ENCODE results near the gene PERCC1. TPM values are rescaled to one million over a fixed set of nuclear protein-coding genes. Genes with fewer than 3 reads are reported as not detected.

PERCC1 gene
- total RNA-seq, 1 donor from 2014 or later = not detected

GRCh38 chr16:1432388-1433262, 1.7 kb downstream of the PERCC1 start:
- no peak overlapping the region for H3K9ac ChIP-seq (ENCODE audit: low read length)
- H3K27me3 Mint-ChIP-seq (ENCODE audit: low read depth, unreplicated experiment) = peaks cover 7% of the 10 kb centered on the region
- no peak overlapping the region for H3K27ac ChIP-seq (ENCODE audit: low read depth, low read length)
- H3K9me3 ChIP-seq (ENCODE audit: insufficient read depth, low read depth, low read length) = no peaks in the 10 kb centered on the region
- no peaks in the 10 kb centered on the region for H3K27me3 ChIP-seq (ENCODE audit: insufficient read depth, low read length)
- H3K4me3 ChIP-seq (ENCODE audit: insufficient read depth, low read depth, low read length) = no peak overlapping the region
- no peak overlapping the region for H3K4me2 ChIP-seq (ENCODE audit: low read length)
- H3K4me1 Mint-ChIP-seq (ENCODE audit: low read depth, unreplicated experiment) = no peaks in the 10 kb centered on the region
- H3K27ac Mint-ChIP-seq (ENCODE audit: unreplicated experiment) = no peak overlapping the region
- H3K36me3 Mint-ChIP-seq (ENCODE audit: low read depth, unreplicated experiment) = no peaks in the 10 kb centered on the region
- no peaks in the 10 kb centered on the region for H3K9me3 Mint-ChIP-seq (ENCODE audit: unreplicated experiment)
- no peaks in the 10 kb centered on the region for H3K36me3 ChIP-seq (ENCODE audit: insufficient read depth, low read length)
- H3K4me3 Mint-ChIP-seq (ENCODE audit: unreplicated experiment) = no peak overlapping the region
- FAIRE-seq = no peak
- H4K20me1 ChIP-seq (ENCODE audit: insufficient read depth, low read length) = no peaks in the 10 kb centered on the region
- TF ChIP-seq EZH2 (IDR thresholded peaks at IDR 0.05; ENCODE audit: insufficient read depth, low read length) = no peak
- TF ChIP-seq, protein P1, sequence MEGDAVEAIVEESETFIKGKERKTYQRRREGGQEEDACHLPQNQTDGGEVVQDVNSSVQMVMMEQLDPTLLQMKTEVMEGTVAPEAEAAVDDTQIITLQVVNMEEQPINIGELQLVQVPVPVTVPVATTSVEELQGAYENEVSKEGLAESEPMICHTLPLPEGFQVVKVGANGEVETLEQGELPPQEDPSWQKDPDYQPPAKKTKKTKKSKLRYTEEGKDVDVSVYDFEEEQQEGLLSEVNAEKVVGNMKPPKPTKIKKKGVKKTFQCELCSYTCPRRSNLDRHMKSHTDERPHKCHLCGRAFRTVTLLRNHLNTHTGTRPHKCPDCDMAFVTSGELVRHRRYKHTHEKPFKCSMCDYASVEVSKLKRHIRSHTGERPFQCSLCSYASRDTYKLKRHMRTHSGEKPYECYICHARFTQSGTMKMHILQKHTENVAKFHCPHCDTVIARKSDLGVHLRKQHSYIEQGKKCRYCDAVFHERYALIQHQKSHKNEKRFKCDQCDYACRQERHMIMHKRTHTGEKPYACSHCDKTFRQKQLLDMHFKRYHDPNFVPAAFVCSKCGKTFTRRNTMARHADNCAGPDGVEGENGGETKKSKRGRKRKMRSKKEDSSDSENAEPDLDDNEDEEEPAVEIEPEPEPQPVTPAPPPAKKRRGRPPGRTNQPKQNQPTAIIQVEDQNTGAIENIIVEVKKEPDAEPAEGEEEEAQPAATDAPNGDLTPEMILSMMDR (IDR thresholded peaks at IDR 0.05; ENCODE audit: insufficient read depth, low read depth, low read length) = no peak
- H3K4me1 ChIP-seq (ENCODE audit: insufficient read depth, low read length) = no peaks in the 10 kb centered on the region
- no peak overlapping the region for H2AFZ ChIP-seq (ENCODE audit: low read depth, low read length)
- no peak for DNase-seq (ENCODE audit: low read depth)
- H3K79me2 ChIP-seq (ENCODE audit: insufficient read depth, low read length) = no peaks in the 10 kb centered on the region

DNA sequence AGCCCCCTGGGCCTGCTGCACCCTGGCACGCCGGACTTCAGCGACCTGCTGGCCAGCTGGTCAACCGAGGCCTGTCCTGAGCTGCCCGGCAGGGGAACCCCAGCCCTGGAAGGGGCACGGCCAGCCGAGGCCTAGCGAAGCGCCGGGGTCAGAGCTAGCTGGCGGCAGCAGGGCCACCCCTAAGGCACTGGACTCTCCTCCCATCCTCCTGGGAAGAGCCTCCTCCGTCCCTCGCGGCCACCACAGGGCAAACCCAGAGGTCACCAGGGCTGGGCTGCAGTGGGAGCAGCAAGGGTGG, 2.3 kb downstream of the PERCC1 start:
- H3K9ac ChIP-seq (ENCODE audit: low read length) = no peak overlapping the region
- Mint-ChIP-seq H3K27ac (ENCODE audit: unreplicated experiment) (no peak overlapping the region), H3K4me3 (ENCODE audit: unreplicated experiment) (no peak overlapping the region), H3K4me1 (ENCODE audit: low read depth, unreplicated experiment) (no peaks in the 10 kb centered on the region), H3K36me3 (ENCODE audit: low read depth, unreplicated experiment) (no peaks in the 10 kb centered on the region), H3K9me3 (ENCODE audit: unreplicated experiment) (no peaks in the 10 kb centered on the region), H3K27me3 (ENCODE audit: low read depth, unreplicated experiment) (peaks cover 7% of the 10 kb centered on the region)
- H3K36me3 ChIP-seq (ENCODE audit: insufficient read depth, low read length) = no peaks in the 10 kb centered on the region
- FAIRE-seq (no peak), DNase-seq (ENCODE audit: low read depth) (no peak)
- no peak overlapping the region for H3K4me3 ChIP-seq (ENCODE audit: insufficient read depth, low read depth, low read length)
- no peaks in the 10 kb centered on the region for H3K4me1 ChIP-seq (ENCODE audit: insufficient read depth, low read length)
- no peaks in the 10 kb centered on the region for H3K27me3 ChIP-seq (ENCODE audit: insufficient read depth, low read length)
- H3K79me2 ChIP-seq (ENCODE audit: insufficient read depth, low read length) = no peaks in the 10 kb centered on the region
- no peak overlapping the region for H3K4me2 ChIP-seq (ENCODE audit: low read length)
- H3K9me3 ChIP-seq (ENCODE audit: insufficient read depth, low read depth, low read length) = no peaks in the 10 kb centered on the region
- H2AFZ ChIP-seq (ENCODE audit: low read depth, low read length) = no peak overlapping the region
- TF ChIP-seq EZH2 (IDR thresholded peaks at IDR 0.05; ENCODE audit: insufficient read depth, low read length) = no peak
- TF ChIP-seq, protein P1 (IDR thresholded peaks at IDR 0.05; ENCODE audit: insufficient read depth, low read depth, low read length) = no peak
- no peaks in the 10 kb centered on the region for H4K20me1 ChIP-seq (ENCODE audit: insufficient read depth, low read length)
- H3K27ac ChIP-seq (ENCODE audit: low read depth, low read length) = no peak overlapping the region

- H3K79me2 ChIP-seq (ENCODE audit: insufficient read depth, low read length) = no peaks in the 10 kb centered on the region
- no peak for DNase-seq (ENCODE audit: low read depth)
- H3K9me3 ChIP-seq (ENCODE audit: insufficient read depth, low read depth, low read length) = no peaks in the 10 kb centered on the region
- H3K9ac ChIP-seq (ENCODE audit: low read length) = no peak overlapping the region
- TF ChIP-seq, protein P1 (IDR thresholded peaks at IDR 0.05; ENCODE audit: insufficient read depth, low read depth, low read length) = no peak
- no peak for TF ChIP-seq EZH2 (IDR thresholded peaks at IDR 0.05; ENCODE audit: insufficient read depth, low read length)
- Mint-ChIP-seq H3K4me3 (ENCODE audit: unreplicated experiment) (no peak overlapping the region), H3K27me3 (ENCODE audit: low read depth, unreplicated experiment) (peaks cover 7% of the 10 kb centered on the region), H3K9me3 (ENCODE audit: unreplicated experiment) (no peaks in the 10 kb centered on the region), H3K27ac (ENCODE audit: unreplicated experiment) (no peak overlapping the region), H3K36me3 (ENCODE audit: low read depth, unreplicated experiment) (no peaks in the 10 kb centered on the region), H3K4me1 (ENCODE audit: low read depth, unreplicated experiment) (no peaks in the 10 kb centered on the region)
- no peak overlapping the region for H3K27ac ChIP-seq (ENCODE audit: low read depth, low read length)
- FAIRE-seq = no peak
- H3K36me3 ChIP-seq (ENCODE audit: insufficient read depth, low read length) = no peaks in the 10 kb centered on the region
- no peaks in the 10 kb centered on the region for H3K27me3 ChIP-seq (ENCODE audit: insufficient read depth, low read length)
- no peak overlapping the region for H3K4me2 ChIP-seq (ENCODE audit: low read length)
- no peak overlapping the region for H2AFZ ChIP-seq (ENCODE audit: low read depth, low read length)
- no peaks in the 10 kb centered on the region for H3K4me1 ChIP-seq (ENCODE audit: insufficient read depth, low read length)
- no peaks in the 10 kb centered on the region for H4K20me1 ChIP-seq (ENCODE audit: insufficient read depth, low read length)
- H3K4me3 ChIP-seq (ENCODE audit: insufficient read depth, low read depth, low read length) = no peak overlapping the region
Measured at GRCh38 chr16:1433756-1434155, 2.9 kb downstream of the PERCC1 start.

Measured in astrocyte (in vitro differentiated cells and primary cell).